SW480 (cell line): ENCODE results near the gene SAMD14.

Source experiments
- DNase-seq: peaks from one replicate; pipeline ENCODE4 v3.0.0-alpha.2; 2016; ENCODE audit warnings: low spot score

The SAMD14 gene

GRCh38 chr17:50133028-50133768, 3.2 kb upstream of the SAMD14 start:
- peak; percentile 63 for DNase-seq

GRCh38 chr17:50132104-50132794, 2.3 kb upstream of the SAMD14 start:
- no peak for DNase-seq

- DNase-seq: no peak
Measured at GRCh38 chr17:50130559-50131305, 772 bp upstream of the SAMD14 start.

GRCh38 chr17:50129353-50129727, 620 bp downstream of the SAMD14 start:
- DNase-seq: no peak

GRCh38 chr17:50128441-50129352, 1.3 kb downstream of the SAMD14 start:
- no peak for DNase-seq

GRCh38 chr17:50127697-50128361, 2.1 kb downstream of the SAMD14 start:
- DNase-seq: no peak

DNA sequence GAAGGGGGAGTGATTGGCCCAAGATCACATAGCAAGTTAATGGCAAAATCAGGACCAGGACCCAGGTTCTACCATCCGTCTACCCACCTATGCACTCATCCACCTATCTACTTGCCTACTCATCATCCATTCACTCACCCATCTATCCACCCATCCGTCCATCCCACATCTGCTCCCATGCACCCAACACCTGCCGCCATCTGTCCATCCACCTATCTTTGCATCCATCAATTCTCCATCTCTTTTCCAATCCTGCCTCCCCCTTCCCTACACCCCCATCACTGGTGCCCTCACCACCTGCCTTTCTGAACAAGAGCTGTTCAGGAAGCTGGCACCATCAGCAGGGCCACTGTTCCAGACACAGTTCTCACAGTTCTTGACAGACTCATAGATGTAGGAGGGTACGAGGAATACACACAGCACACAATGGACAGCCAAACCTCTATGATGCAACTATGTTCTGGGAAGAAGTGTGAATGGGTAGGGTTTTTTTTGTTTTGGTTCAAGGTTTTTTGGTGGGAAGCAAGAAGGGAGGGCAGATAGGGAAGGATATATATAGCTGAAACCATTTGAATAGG, 4.5 kb downstream of the SAMD14 start:
- DNase-seq: no peak

DNA sequence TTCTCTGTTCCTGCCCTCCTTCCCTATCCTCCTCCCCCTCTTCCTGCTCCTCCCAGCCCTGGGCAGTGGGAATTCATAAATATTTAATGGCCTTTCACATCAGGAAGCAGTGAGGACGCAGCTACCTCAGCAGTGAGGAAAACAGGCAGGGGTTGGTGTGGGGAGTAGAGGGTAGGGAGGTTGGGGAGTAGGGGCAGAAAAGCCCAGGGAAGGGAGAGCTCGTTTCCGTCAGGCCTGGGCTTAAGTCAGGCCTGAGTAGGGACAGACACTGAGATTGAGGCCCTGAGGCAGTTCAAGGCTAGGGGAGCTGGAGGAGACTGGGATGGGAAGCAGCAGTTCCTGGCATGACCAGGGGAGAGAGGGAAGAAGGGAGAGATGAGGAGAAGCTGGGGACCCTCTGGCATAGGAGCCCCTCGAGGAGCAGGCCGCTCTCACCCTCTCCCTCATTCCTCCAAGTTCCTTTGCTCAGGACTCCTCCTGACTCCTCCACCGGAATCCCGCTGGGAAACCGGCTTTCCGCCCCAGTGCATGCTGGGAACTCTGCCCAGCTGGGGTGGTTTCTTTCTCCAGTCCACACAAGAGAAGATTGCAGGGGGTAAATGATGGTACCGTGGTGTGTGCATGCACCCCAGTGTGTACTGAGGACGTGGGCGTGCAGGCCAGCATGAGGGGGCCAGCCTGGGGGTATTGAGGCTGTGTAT, 6.2 kb downstream of the SAMD14 start:
- DNase-seq: no peak

GRCh38 chr17:50122945-50123344, 7.0 kb downstream of the SAMD14 start:
- no peak for DNase-seq

DNA sequence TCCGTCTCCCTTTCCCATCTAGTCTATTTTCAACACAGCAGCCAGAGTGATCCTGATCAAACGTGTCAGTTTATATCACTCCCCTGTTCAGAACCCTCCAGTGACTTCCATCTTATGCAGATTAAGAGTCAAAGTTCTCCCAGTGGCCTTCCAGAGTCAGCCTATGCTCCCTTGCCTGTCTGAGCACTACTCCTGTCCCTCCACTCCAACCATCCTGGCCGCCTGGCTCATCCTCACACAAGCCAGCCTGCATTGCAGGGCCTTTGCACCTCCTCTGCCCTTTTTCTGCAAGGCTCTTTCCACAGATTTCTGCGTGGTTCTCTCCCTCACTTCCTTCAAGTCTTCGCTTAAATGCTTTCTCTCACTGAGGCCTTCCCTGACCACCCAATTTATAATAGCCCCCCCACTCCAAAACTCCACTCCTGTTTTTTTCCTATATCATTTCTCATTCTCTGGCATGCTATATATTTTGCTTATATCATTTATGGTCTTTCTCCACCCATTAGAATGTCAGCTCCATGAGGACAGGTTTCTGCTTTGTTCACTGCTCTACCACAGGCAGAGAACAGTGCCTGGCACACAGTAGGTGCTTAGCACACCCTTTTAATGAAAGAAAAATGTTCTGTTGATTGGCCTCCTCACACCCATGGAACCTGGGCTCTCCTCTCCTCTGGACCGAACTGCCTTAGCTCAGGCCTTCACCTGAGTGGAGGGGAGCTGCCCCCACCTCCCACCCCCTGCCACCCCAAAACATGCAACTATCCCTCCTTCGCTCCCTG, 9.3 kb downstream of the SAMD14 start:
- DNase-seq: no peak

- no peak for DNase-seq
Measured at GRCh38 chr17:50118828-50119218, 11.1 kb downstream of the SAMD14 start.

DNA sequence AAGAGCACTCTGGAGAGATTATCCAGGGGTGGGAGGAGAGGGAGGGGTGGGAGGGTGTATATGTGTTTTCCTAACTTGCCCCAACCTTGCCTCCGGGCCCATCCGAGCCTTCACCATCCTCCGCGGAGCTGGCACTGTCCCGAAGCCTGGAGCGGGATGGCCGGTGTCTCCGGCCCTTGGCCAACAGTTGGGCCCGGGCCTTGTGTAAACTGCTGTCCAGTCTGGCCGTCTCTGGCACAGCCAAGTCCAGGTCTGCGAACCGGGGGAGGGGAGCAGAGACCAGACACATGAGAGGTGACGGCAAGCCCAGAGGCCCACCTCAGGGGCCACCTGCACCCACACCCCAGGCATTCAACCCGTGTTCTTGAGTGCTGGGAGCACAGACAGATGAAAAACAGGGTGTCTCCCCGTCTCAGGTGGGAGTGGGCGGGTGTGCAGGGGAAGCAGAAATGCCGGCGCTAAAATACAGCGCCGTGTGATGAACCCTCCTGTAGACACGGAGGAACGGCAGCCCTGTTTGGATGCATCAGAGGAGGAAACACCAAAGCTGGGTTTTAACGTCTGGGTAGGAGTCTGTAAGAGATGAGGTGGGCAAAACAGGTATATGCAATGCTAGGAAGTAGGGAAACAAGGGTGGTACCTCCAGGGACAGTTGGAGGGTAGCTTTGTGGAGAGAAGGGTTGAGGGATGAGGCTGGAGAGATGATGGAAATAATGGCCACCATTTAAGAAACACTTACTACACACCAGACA, 11.7 kb downstream of the SAMD14 start:
- no peak for DNase-seq

GRCh38 chr17:50117202-50118051, 12.5 kb downstream of the SAMD14 start:
- peak; percentile 48 for DNase-seq

DNA sequence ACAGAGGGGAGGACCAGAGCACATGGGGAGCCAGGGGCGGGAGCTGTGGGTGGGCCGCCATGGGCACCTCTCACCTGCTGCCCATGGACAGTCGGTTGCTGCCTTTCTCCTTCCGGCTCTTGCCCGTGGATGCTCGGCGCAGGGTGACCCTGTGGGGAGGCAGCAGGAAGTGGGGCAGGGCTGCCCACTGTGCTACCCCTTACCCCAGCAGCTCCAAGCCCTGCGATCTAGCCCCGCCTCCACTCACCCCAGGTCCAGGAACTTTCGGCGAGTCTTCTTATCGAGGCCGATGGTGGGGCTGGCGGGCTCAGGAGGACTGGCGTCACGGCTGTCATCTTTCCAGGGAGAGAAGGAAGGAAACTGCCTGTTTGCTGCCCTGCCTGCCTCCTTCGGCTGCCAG, 14.2 kb downstream of the SAMD14 start:
- no peak for DNase-seq

DNA sequence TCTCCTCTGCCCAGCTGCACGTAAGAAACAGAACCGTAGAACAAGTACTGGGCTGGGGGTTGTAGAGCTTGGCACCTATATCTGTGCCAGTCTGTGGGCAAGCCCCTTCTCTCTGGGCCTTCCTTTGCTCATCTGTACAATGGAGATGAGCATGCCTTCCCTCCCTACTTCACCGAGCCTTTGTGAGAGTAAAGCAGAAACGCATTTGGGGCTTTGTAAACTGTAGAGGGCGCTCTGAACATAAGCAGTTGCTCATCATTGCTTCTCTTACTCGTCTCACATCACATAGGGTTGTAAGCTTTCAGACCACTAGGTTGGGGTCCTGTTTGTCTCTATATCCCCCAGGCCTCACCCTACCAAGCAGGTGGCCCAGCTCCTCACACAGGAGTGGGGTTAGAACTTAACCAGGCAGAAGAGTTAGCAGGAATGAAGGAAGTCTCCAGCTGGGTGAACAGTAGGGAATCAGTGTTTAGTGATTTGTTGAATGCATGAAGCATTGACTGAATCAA, 15.1 kb downstream of the SAMD14 start:
- DNase-seq: peak; percentile 63

DNA sequence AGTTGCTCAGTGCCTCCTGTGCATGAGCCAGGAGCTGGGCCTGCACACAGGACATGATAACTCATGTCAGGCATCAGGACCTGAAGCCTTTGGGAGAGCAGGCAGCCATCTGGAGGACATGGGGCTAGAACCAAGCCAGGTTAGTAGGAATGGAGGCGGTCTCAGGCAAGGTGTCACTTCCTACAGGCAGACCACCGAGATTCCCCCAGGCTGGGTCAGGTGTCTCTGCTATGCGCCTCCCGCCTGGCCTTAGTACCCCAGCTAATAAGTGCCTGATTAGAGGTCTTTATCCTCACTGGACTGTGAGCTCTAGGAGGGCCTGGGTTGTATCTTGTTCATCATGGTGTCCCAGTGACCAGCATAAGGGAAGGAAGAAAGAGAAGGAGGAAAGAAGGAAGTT, 15.6 kb downstream of the SAMD14 start:
- no peak for DNase-seq

DNA sequence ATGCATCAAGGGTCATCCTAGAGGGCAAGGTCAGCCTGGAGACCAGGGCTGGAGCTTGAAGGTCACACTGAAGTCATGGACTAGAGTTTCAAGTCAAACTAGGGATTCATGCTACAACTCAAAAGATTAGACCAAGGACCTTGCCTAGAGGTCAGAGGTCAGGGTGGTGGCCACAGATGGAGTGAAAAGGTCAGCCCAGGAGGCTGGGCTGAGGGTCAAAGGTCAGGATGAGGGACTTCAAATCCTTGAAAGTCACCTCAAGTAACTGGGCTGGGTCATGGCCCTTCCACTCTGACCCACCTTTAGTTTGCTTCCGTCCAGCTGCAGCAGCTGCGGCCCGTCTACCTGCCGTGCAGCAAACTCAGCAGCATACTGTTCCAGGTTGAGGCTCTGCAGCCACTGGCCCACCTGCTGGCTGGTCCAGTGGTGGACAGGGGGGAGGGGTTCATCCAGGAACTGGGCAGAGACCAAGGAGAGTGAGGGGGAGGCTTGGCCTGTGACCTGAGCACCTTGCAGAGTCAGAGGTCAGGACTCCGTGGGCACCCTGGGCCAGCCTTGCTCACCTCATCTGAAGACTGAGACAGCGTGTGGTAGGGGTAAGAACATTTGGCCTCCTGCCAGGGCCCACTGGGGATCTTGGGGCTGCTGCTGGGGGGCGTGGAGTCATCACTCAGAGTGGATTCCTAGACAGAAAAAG, 16.2 kb downstream of the SAMD14 start:
- DNase-seq: no peak
